K562 (cell line): ENCODE data around the gene FGFBP2. TPM values are rescaled to one million over a fixed set of nuclear protein-coding genes. Genes with fewer than 3 reads are reported as not detected.

Source experiments
- ATAC-seq: fragments of 200-7000 bp; cut with Tn5 transposase; 3 replicates; pipeline ENCODE4 v1.9.1; 2020; ENCODE audit warnings: moderate library complexity
- BruUV-seq: library from RNA; stranded (reverse); fragments of 400-500 nt; replicated peaks from 2 replicates; lab custom pipeline; 2021; lab: Mats Ljungman, UMichigan
- CTCF ChIA-PET: fragments of 300-600 bp; formaldehyde crosslinking; extraction: SDS; loops from one replicate; lab custom pipeline; 2021; ENCODE audit warnings: low intra/inter-chr PET ratio; lab: Yijun Ruan, JAX
- POLR2A ChIA-PET: fragments of 300-600, 350-650 bp; sonication (Branson Sonifier 250); formaldehyde crosslinking; extraction: SDS; loops from one replicate; lab custom pipeline; 2021; ENCODE audit warnings: antibody characterized with exemption, inconsistent platforms; lab: Yijun Ruan, JAX
- DNase-seq, 4 experiments: peaks; one replicate each; pipeline versions ENCODE4 v3.0.0 to v3.0.0-alpha.2; 2011 to 2018; ENCODE audit warnings: low spot score in 3 of 4, mixed read lengths in 3 of 4; ENCODE audit errors: extremely low read depth in 1 of 4
- FAIRE-seq: peaks from 2 replicates; lab custom pipeline; 2011; peaks lifted over from hg19 to GRCh38; lab: Jason Lieb, UNC
- H2AFZ ChIP-seq: 2 replicates; pipeline ENCODE4 v1.6.0; 2011; ENCODE audit warnings: low read depth, low read length, control low read depth, inconsistent platforms
- H3K27ac ChIP-seq: fragments of 200-600 bp; 3 replicates; pipeline ENCODE4 v1.8.0; 2011; ENCODE audit warnings: low read depth, mild to moderate bottlenecking, control low read depth, inconsistent platforms, low read length, moderate library complexity, mixed read lengths; ENCODE audit errors: extremely low read depth
- H3K27me3 ChIP-seq, 2 experiments: fragments of 300-600 bp in 1 of 2; 2 replicates in 1 of 2; 3 replicates in 1 of 2; pipeline versions ENCODE4 v1.6.0 to v1.8.0; 2011; ENCODE audit warnings: inconsistent platforms in 2 of 2, low read length in 2 of 2, mild to moderate bottlenecking in 1 of 2, mixed read lengths in 1 of 2, moderate library complexity in 1 of 2; ENCODE audit not compliant: control insufficient read depth in 2 of 2, insufficient read depth in 2 of 2
- H3K36me3 ChIP-seq: fragments of 300-600 bp; 3 replicates; pipeline ENCODE4 v1.8.0; 2011; ENCODE audit warnings: mild to moderate bottlenecking, low read length, inconsistent platforms; ENCODE audit not compliant: control insufficient read depth, insufficient read depth
- H3K4me1 ChIP-seq, 2 experiments: fragments of 200-600 bp in 1 of 2; replicated peaks in 1 of 2; 2 replicates in 1 of 2; 3 replicates in 1 of 2; pipeline versions ENCODE4 v1.5.1 to v1.8.0; 2011; ENCODE audit warnings: inconsistent platforms in 2 of 2, low read length in 2 of 2, mild to moderate bottlenecking in 1 of 2, mixed read lengths in 1 of 2, moderate library complexity in 1 of 2; ENCODE audit not compliant: control insufficient read depth in 2 of 2, insufficient read depth in 2 of 2
- H3K4me2 ChIP-seq: 2 replicates; pipeline ENCODE4 v1.6.1; 2011; ENCODE audit warnings: low read length, control low read depth, inconsistent platforms, mixed read lengths; ENCODE audit not compliant: insufficient read depth
- H3K4me3 ChIP-seq: fragments of 200-600 bp; sonication (generic), shearing (Covaris generic); 2 replicates; pipeline ENCODE4 v1.5.1; 2016; ENCODE audit warnings: control low read depth, inconsistent platforms
- H3K79me2 ChIP-seq: fragments of 200-600 bp; 3 replicates; pipeline ENCODE4 v1.8.0; 2011; ENCODE audit warnings: low read length, inconsistent platforms; ENCODE audit not compliant: control insufficient read depth, insufficient read depth
- H3K9ac ChIP-seq, 2 experiments: 2 replicates each; pipeline versions ENCODE4 v1.6.0 to v1.6.1; 2011; ENCODE audit warnings: low read depth in 2 of 2, low read length in 2 of 2, control low read depth in 1 of 2, inconsistent platforms in 1 of 2, mild to moderate bottlenecking in 1 of 2, mixed read lengths in 1 of 2; ENCODE audit not compliant: insufficient read depth in 1 of 2
- H3K9me1 ChIP-seq: one replicate; pipeline ENCODE4 v1.6.0; 2011; ENCODE audit warnings: inconsistent platforms, mild to moderate bottlenecking, low read length, moderate library complexity; ENCODE audit not compliant: control insufficient read depth, insufficient read depth
- H3K9me3 ChIP-seq: replicated peaks from 2 replicates; pipeline ENCODE4 v1.5.1; 2011; ENCODE audit warnings: low read depth, low read length, inconsistent platforms; ENCODE audit not compliant: control insufficient read depth, insufficient read depth
- H4K20me1 ChIP-seq: replicated peaks from 2 replicates; pipeline ENCODE4 v1.6.1; 2011; ENCODE audit warnings: low read length, inconsistent platforms, mixed read lengths; ENCODE audit not compliant: control insufficient read depth, insufficient read depth
- NCOA4 ChIP-seq: fragments of 450-650 bp; IDR thresholded peaks from 2 replicates; pipeline ENCODE4 v1.6.1; 2018; ENCODE audit warnings: mild to moderate bottlenecking; ENCODE audit not compliant: partially characterized antibody
- POLR2AphosphoS5 ChIP-seq: IDR thresholded peaks from 2 replicates; pipeline ENCODE4 v1.6.1; 2011; ENCODE audit warnings: mild to moderate bottlenecking, low read depth, low read length, moderate library complexity; ENCODE audit not compliant: control insufficient read depth, insufficient read depth
- WGBS: fragments of 100-300 bp; shearing (Covaris generic); methylation state at CpG from one replicate; pipeline ENCODE4 v1.1.6; 2016; ENCODE audit warnings: low coverage, mixed read lengths; ENCODE audit not compliant: insufficient coverage; ENCODE audit errors: missing lambda C conversion rate; 5-methylcytosine and 5-hydroxymethylcytosine counted together
- in situ Hi-C: fragments of 300-500 bp; cut with MboI; formaldehyde crosslinking; loops from 4 replicates; pipeline ENCODE4 v1.15.0; 2018; ENCODE audit warnings: inconsistent platforms, mixed read lengths
- intact Hi-C: fragments of 100-400 bp; cut with micrococcal nuclease; formaldehyde crosslinking; loops from 2 replicates; pipeline ENCODE4 v1.14.2; 2022
- polyA plus RNA-seq, 8 experiments: library from polyadenylated mRNA; depleted of rRNA in 4 of 8; stranded (reverse) in 5 of 8; unstranded in 3 of 8; fragments of >200 nt; fragmentation: Nextera tagmentation in 2 of 8; fragmentation: Illumina TruSeq in 1 of 8; extraction: Ambion mirVana in 2 of 8; extraction: Trizol in 1 of 8; gene quantifications; 2 replicates each; pipeline versions ENCODE4 v1.2.1 to v1.2.3, GENCODE V29; 2011 to 2014; ENCODE audit warnings: inconsistent platforms in 1 of 8, missing spikeins in 1 of 8
- total RNA-seq, 7 experiments: library from RNA; depleted of rRNA in 6 of 7; stranded (reverse); fragments of >200 nt in 6 of 7; fragmentation: Illumina TruSeq in 2 of 7; extraction: Trizol in 2 of 7; gene quantifications; 2 replicates each; pipeline versions ENCODE4 v1.2.1 to v1.2.3, GENCODE V29; 2011 to 2021; ENCODE audit warnings: low replicate concordance in 1 of 7
- TF ChIP-seq, protein P1 (sequence below): fragments of 250-450 bp; sonication (Bioruptor Pico); IDR thresholded peaks from 2 replicates; pipeline ENCODE4 v1.4.0; 2020

Gene FGFBP2
- total and polyA plus RNA-seq, 9 of the 15 experiments (the other 6 are each of a cell fraction or from before 2014, with no cell fraction given) = not detected

DNA sequence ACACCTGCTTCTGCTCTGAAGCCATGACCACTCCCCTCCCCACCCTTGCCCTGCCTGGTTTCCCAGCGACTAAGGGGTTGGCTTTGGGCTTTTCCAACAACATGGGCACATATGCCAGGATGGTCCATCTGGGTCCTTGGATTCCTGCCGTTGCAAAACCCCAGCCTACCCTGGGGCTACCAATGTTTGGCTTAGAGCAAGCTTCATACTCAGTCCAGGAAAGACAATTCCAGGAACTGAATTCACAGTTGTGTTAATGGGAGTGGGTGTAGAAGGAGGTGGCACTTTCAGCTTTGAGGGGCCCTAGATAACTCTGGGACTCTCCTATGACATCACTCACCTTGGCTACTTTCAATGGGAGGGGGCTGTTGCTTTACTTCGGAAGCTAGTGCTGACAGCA is 33.4 kb downstream of the FGFBP2 start:
- H3K9me3 ChIP-seq = no peaks in the 10 kb centered on the region
- no peak overlapping the region for H3K27ac ChIP-seq
- intact Hi-C loops (no loop called here), in situ Hi-C loops (no loop called here)
- H3K9me1 ChIP-seq = no peaks in the 10 kb centered on the region
- no peaks in the 10 kb centered on the region for H3K79me2 ChIP-seq
- H4K20me1 ChIP-seq = no peaks in the 10 kb centered on the region
- peaks cover 2 to 17% of the 10 kb centered on the region in 2 experiments; a peak in 4 of 5 replicates for H3K27me3 ChIP-seq
- no peak for DNase-seq
- H3K36me3 ChIP-seq = no peaks in the 10 kb centered on the region
- ChIA-PET CTCF (no interaction called here), POLR2A (no interaction called here)
- no peaks in the 10 kb centered on the region for H3K4me1 ChIP-seq
- H3K4me3 ChIP-seq = no peak overlapping the region
- no TSS peak for BruUV-seq
- no peak for FAIRE-seq
- H3K9ac ChIP-seq = no peak overlapping the region
- WGBS = 0% methylated on average over 3 of the region's 3 CpGs
- no peak overlapping the region for H2AFZ ChIP-seq
- no peak overlapping the region for H3K4me2 ChIP-seq
- ATAC-seq = no peak
- no peak for TF ChIP-seq POLR2AphosphoS5
- TF ChIP-seq, all 486 proteins: peak for 0

DNA sequence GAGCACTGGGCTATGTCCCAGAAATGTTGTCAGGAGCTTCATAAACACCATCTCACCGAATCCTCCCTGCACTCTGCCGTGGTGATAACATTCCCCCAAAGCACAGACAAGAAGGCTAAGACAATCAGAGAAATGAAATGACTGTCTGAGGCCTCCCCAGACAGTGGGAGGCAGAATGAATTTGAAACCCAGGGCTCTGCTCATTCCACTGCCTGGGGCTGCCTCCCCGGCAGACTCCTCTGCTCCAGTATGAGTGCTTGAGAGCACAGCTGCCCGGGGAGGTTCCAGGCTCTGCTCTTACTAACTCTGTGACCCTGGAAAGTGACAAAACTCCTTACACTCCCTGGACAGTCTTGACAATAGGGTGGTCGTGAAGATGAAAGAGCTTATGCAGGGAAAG is 34.1 kb downstream of the FGFBP2 start:
- ChIA-PET CTCF (no interaction called here), POLR2A (interaction anchor here (0.6 kb wide), 1 partner anchor 74 kb away, joined by 3 read pairs; no protein-coding TSS in a partner anchor)
- WGBS = 0% methylated on average over 5 of the region's 5 CpGs
- in situ Hi-C loops = no loop called here
- Histone ChIP-seq H3K4me2 (no peak overlapping the region), H3K9ac (no peak overlapping the region), H3K4me1 (no peaks in the 10 kb centered on the region), H3K4me3 (no peak overlapping the region), H3K9me1 (no peaks in the 10 kb centered on the region), H4K20me1 (no peaks in the 10 kb centered on the region), H3K27me3 (peaks cover 2 to 24% of the 10 kb centered on the region in 2 experiments; a peak in 4 of 5 replicates), H3K79me2 (no peaks in the 10 kb centered on the region), H3K36me3 (no peaks in the 10 kb centered on the region), H2AFZ (no peak overlapping the region), H3K27ac (no peak overlapping the region), H3K9me3 (no peaks in the 10 kb centered on the region)
- ATAC-seq (no peak), FAIRE-seq (no peak), DNase-seq (no peak)
- no TSS peak for BruUV-seq
- intact Hi-C loops = no loop called here
- TF ChIP-seq, protein P1, sequence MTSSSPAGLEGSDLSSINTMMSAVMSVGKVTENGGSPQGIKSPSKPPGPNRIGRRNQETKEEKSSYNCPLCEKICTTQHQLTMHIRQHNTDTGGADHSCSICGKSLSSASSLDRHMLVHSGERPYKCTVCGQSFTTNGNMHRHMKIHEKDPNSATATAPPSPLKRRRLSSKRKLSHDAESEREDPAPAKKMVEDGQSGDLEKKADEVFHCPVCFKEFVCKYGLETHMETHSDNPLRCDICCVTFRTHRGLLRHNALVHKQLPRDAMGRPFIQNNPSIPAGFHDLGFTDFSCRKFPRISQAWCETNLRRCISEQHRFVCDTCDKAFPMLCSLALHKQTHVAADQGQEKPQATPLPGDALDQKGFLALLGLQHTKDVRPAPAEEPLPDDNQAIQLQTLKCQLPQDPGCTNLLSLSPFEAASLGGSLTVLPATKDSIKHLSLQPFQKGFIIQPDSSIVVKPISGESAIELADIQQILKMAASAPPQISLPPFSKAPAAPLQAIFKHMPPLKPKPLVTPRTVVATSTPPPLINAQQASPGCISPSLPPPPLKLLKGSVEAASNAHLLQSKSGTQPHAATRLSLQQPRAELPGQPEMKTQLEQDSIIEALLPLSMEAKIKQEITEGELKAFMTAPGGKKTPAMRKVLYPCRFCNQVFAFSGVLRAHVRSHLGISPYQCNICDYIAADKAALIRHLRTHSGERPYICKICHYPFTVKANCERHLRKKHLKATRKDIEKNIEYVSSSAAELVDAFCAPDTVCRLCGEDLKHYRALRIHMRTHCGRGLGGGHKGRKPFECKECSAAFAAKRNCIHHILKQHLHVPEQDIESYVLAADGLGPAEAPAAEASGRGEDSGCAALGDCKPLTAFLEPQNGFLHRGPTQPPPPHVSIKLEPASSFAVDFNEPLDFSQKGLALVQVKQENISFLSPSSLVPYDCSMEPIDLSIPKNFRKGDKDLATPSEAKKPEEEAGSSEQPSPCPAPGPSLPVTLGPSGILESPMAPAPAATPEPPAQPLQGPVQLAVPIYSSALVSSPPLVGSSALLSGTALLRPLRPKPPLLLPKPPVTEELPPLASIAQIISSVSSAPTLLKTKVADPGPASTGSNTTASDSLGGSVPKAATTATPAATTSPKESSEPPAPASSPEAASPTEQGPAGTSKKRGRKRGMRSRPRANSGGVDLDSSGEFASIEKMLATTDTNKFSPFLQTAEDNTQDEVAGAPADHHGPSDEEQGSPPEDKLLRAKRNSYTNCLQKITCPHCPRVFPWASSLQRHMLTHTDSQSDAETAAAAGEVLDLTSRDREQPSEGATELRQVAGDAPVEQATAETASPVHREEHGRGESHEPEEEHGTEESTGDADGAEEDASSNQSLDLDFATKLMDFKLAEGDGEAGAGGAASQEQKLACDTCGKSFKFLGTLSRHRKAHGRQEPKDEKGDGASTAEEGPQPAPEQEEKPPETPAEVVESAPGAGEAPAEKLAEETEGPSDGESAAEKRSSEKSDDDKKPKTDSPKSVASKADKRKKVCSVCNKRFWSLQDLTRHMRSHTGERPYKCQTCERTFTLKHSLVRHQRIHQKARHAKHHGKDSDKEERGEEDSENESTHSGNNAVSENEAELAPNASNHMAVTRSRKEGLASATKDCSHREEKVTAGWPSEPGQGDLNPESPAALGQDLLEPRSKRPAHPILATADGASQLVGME (CRISPR knock-in tag) = no peak
- TF ChIP-seq NCOA4 = no peak
